ENCODE data around the gene CCDC85A.

DNA sequence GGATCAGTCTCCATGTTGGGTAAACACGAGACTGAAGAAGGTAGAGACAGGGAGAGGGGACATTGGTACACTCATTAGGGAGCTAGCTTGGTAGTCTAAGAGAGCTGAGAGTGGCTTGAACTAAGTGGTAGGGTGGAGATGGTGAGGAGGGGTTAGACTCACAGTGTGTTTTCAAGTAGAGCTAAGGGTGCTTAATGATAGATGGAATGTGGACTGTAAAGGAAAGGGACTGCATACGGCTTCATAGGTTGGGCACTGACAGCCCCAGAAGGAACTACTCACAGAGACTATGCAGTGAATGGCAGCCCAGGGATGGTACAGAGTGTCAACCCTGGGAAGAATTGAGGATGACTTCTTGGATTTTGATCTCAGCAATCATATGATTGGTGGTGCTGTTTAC, 178.1 kb downstream of the CCDC85A start:
- TF ChIP-seq CTCF (IDR thresholded peaks at IDR 0.05) (no peak), POLR2A (IDR thresholded peaks at IDR 0.05) (no peak)
